PFSK-1 (cell line): ENCODE measurements around the gene CPVL.

Experiments used
- FOXP2 ChIP-seq: optimal IDR thresholded peaks from 2 replicates; pipeline ENCODE3; 2011; ENCODE audit warnings: borderline replicate concordance, control low read depth, inconsistent platforms; ENCODE audit not compliant: insufficient read depth; ENCODE audit errors: extremely low read length, extremely low read depth
- POLR2AphosphoS5 ChIP-seq: IDR thresholded peaks from 2 replicates; pipeline ENCODE4 v1.6.1; 2012; ENCODE audit warnings: low read depth, mild to moderate bottlenecking, control low read depth, low read length, moderate library complexity
- REST ChIP-seq, 2 experiments: IDR thresholded peaks; 2 replicates each; pipeline versions ENCODE4 v1.6.1 to v1.8.0; 2011 to 2012; ENCODE audit warnings: low read depth in 2 of 2, low read length in 2 of 2, control low read depth in 1 of 2, inconsistent platforms in 1 of 2, mild to moderate bottlenecking in 1 of 2, moderate library complexity in 1 of 2; ENCODE audit not compliant: insufficient read depth in 1 of 2
- SIN3A ChIP-seq: IDR thresholded peaks from 2 replicates; pipeline ENCODE4 v1.6.1; 2012; ENCODE audit warnings: mild to moderate bottlenecking, low read length, moderate library complexity, borderline replicate concordance; ENCODE audit not compliant: insufficient read depth

- TF ChIP-seq FOXP2 (no peak), SIN3A (no peak), REST (IDR thresholded peaks at IDR 0.05; ENCODE audit: insufficient read depth in 1 of 2, low read depth in 2 of 2, low read length in 2 of 2) (no peak), POLR2AphosphoS5 (no peak)
Measured at GRCh38 chr7:29142021-29142727, 4.2 kb downstream of the CPVL start.
